ENCODE results near the gene LY6G6F.

Gene LY6G6F

DNA sequence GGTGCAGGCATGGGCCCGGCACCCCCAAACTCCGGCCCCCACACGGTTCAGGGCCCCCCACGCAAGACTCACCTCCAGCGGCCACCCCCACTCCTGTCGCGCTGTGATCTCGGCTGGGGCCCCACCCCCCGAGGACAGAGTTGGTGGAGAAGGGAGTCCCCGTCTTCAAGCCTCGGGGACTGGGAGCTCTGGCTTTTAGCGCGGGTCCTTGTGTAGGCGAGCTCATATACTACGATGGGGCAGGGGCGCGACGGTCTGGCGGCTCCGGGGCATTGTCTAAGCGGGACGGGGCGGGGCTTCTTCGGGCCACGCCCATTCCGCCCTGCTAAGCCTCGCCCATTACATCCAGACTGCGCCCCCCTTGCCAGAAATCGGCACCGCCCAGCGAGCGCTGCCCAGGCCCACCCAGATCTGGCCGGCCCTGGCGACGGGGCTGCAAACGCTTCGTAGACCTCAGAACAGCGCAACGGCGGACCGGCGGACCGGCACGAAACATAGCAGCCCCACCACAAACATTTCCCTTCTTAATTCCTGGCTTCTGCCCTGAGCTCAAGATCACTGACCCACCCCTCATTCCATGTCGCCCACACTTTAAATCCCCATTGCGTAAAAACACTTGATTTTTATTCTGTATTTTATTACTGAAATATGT, 23.4 kb downstream of the LY6G6F start:
- Histone ChIP-seq H3K27ac (replicated peaks; ENCODE audit: low read length) (peak overlapping the region; percentile 84), H3K18ac (ENCODE audit: low read length) (peak overlapping the region; percentile 100), H3K23ac (ENCODE audit: low read depth, low read length, poor library complexity) (peak overlapping the region; percentile 95), H3K4me3 (ENCODE audit: low read length in 2 of 2) (peak overlapping the region; percentile 83 to 94), H3K4ac (ENCODE audit: low read length) (no peak overlapping the region), H2BK120ac (ENCODE audit: low read depth, low read length) (no peak overlapping the region), H2BK15ac (ENCODE audit: low read length) (no peak overlapping the region), H3K9me3 (replicated peaks in 1 of 2; ENCODE audit: control insufficient read depth in 2 of 2, insufficient read depth in 1 of 2, low read depth in 1 of 2, low read length in 2 of 2) (no peaks in the 10 kb centered on the region), H4K8ac (ENCODE audit: low read depth, low read length) (no peak overlapping the region), H2BK12ac (ENCODE audit: low read length) (no peak overlapping the region), H3K14ac (ENCODE audit: low read length) (peak overlapping the region; percentile 73), H3K4me2 (ENCODE audit: insufficient read depth, low read length, poor library complexity, severe bottlenecking) (peak overlapping the region; percentile 77), H3K27me3 (ENCODE audit: control insufficient read depth in 3 of 3, insufficient read depth in 3 of 3, low read depth in 1 of 3, low read length in 3 of 3) (no peaks in the 10 kb centered on the region), H2AK5ac (ENCODE audit: low read depth, low read length) (peak overlapping the region; percentile 88), H3K36me3 (replicated peaks in 1 of 2; ENCODE audit: control insufficient read depth in 2 of 2, insufficient read depth in 2 of 2, low read length in 2 of 2) (peaks cover 55 to 86% of the 10 kb centered on the region in 2 donors), H3K9ac (ENCODE audit: low read depth, low read length, poor library complexity) (peak overlapping the region; percentile 82), H2BK5ac (ENCODE audit: low read length) (peak overlapping the region; percentile 85), H3K79me1 (ENCODE audit: low read depth, low read length) (peaks cover 15% of the 10 kb centered on the region), H4K91ac (ENCODE audit: low read depth, low read length, poor library complexity) (peak overlapping the region; percentile 89), H2AFZ (ENCODE audit: low read length) (peak overlapping the region; percentile 86), H3K4me1 (ENCODE audit: control insufficient read depth in 2 of 2, insufficient read depth in 1 of 2, low read depth in 1 of 2, low read length in 2 of 2) (peaks cover 13 to 24% of the 10 kb centered on the region in 2 donors)
- DNase-seq (ENCODE audit: low spot score), result peak; percentile 93
- WGBS, 2 donors (ENCODE audit: extremely low coverage in 2 of 2, insufficient read length in 2 of 2, insufficient replicate concordance in 1 of 2), result no CpG with 5 or more reads among the region's 46 CpGs

- H2BK120ac ChIP-seq (ENCODE audit: low read depth, low read length), result no peak overlapping the region
- no peak overlapping the region for H2BK15ac ChIP-seq (ENCODE audit: low read length)
- H3K4me3 ChIP-seq (ENCODE audit: low read length in 2 of 2), result peak overlapping the region in 1 of 2 donors; percentile 83
- H3K4me1 ChIP-seq (ENCODE audit: control insufficient read depth in 2 of 2, insufficient read depth in 1 of 2, low read depth in 1 of 2, low read length in 2 of 2), result peaks cover 13 to 24% of the 10 kb centered on the region in 2 donors
- no peak overlapping the region for H3K23ac ChIP-seq (ENCODE audit: low read depth, low read length, poor library complexity)
- H3K36me3 ChIP-seq (replicated peaks in 1 of 2; ENCODE audit: control insufficient read depth in 2 of 2, insufficient read depth in 2 of 2, low read length in 2 of 2), result peaks cover 54 to 83% of the 10 kb centered on the region in 2 donors
- H2BK12ac ChIP-seq (ENCODE audit: low read length), result no peak overlapping the region
- no peak overlapping the region for H2AFZ ChIP-seq (ENCODE audit: low read length)
- no peak overlapping the region for H3K9ac ChIP-seq (ENCODE audit: low read depth, low read length, poor library complexity)
- no peak overlapping the region for H4K91ac ChIP-seq (ENCODE audit: low read depth, low read length, poor library complexity)
- H3K18ac ChIP-seq (ENCODE audit: low read length), result no peak overlapping the region
- H2AK5ac ChIP-seq (ENCODE audit: low read depth, low read length), result no peak overlapping the region
- no CpG with 5 or more reads among the region's 11 CpGs for WGBS, 2 donors (ENCODE audit: extremely low coverage in 2 of 2, insufficient read length in 2 of 2, insufficient replicate concordance in 1 of 2)
- H3K14ac ChIP-seq (ENCODE audit: low read length), result no peak overlapping the region
- peak overlapping the region; percentile 50 for H3K4me2 ChIP-seq (ENCODE audit: insufficient read depth, low read length, poor library complexity, severe bottlenecking)
- H4K8ac ChIP-seq (ENCODE audit: low read depth, low read length), result no peak overlapping the region
- H3K27me3 ChIP-seq (ENCODE audit: control insufficient read depth in 3 of 3, insufficient read depth in 3 of 3, low read depth in 1 of 3, low read length in 3 of 3), result no peaks in the 10 kb centered on the region
- H3K4ac ChIP-seq (ENCODE audit: low read length), result no peak overlapping the region
- H3K27ac ChIP-seq (replicated peaks; ENCODE audit: low read length), result peak overlapping the region; percentile 54
- no peak overlapping the region for H2BK5ac ChIP-seq (ENCODE audit: low read length)
- H3K9me3 ChIP-seq (replicated peaks in 1 of 2; ENCODE audit: control insufficient read depth in 2 of 2, insufficient read depth in 1 of 2, low read depth in 1 of 2, low read length in 2 of 2), result no peaks in the 10 kb centered on the region
- peaks cover 15% of the 10 kb centered on the region for H3K79me1 ChIP-seq (ENCODE audit: low read depth, low read length)
- DNase-seq (ENCODE audit: low spot score), result no peak
Measured at GRCh38 chr6:31730631-31731086, 24.0 kb downstream of the LY6G6F start.

DNA sequence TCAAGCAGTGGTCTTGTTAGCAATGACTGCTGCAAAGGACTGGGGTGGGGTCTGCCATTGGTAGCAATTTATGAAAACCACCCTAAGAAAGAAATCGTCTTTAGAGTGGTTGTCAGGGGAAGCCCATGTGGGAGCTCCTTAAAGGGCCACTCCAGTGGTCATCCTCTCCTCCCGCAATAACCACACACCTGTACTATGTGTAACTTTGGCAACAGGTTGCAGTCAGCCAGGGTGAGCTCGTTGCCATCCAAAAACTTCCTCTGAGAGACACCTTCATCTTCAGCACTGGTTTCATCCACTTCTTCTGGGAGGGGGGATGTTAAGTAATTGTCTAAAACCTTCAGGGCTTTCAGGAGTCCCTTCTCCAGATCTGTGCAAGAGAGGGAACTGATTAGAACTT, 25.4 kb downstream of the LY6G6F start:
- Histone ChIP-seq H3K36me3 (replicated peaks in 1 of 2; ENCODE audit: control insufficient read depth in 2 of 2, insufficient read depth in 2 of 2, low read length in 2 of 2) (peaks cover 43 to 69% of the 10 kb centered on the region in 2 donors), H2AK5ac (ENCODE audit: low read depth, low read length) (no peak overlapping the region), H3K4ac (ENCODE audit: low read length) (no peak overlapping the region), H3K18ac (ENCODE audit: low read length) (no peak overlapping the region), H4K8ac (ENCODE audit: low read depth, low read length) (no peak overlapping the region), H2AFZ (ENCODE audit: low read length) (no peak overlapping the region), H3K9ac (ENCODE audit: low read depth, low read length, poor library complexity) (no peak overlapping the region), H2BK5ac (ENCODE audit: low read length) (no peak overlapping the region), H3K14ac (ENCODE audit: low read length) (no peak overlapping the region), H3K4me2 (ENCODE audit: insufficient read depth, low read length, poor library complexity, severe bottlenecking) (no peak overlapping the region), H3K23ac (ENCODE audit: low read depth, low read length, poor library complexity) (no peak overlapping the region), H3K79me1 (ENCODE audit: low read depth, low read length) (peaks cover 18% of the 10 kb centered on the region), H2BK120ac (ENCODE audit: low read depth, low read length) (no peak overlapping the region), H3K27me3 (ENCODE audit: control insufficient read depth in 3 of 3, insufficient read depth in 3 of 3, low read depth in 1 of 3, low read length in 3 of 3) (no peaks in the 10 kb centered on the region), H3K4me3 (ENCODE audit: low read length in 2 of 2) (no peak overlapping the region), H2BK15ac (ENCODE audit: low read length) (no peak overlapping the region), H2BK12ac (ENCODE audit: low read length) (no peak overlapping the region), H3K9me3 (replicated peaks in 1 of 2; ENCODE audit: control insufficient read depth in 2 of 2, insufficient read depth in 1 of 2, low read depth in 1 of 2, low read length in 2 of 2) (no peaks in the 10 kb centered on the region), H3K4me1 (ENCODE audit: control insufficient read depth in 2 of 2, insufficient read depth in 1 of 2, low read depth in 1 of 2, low read length in 2 of 2) (peaks cover 19 to 29% of the 10 kb centered on the region in 2 donors), H4K91ac (ENCODE audit: low read depth, low read length, poor library complexity) (no peak overlapping the region), H3K27ac (replicated peaks; ENCODE audit: low read length) (no peak overlapping the region)
- DNase-seq (ENCODE audit: low spot score), result no peak
- WGBS, 2 donors (ENCODE audit: extremely low coverage in 2 of 2, insufficient read length in 2 of 2, insufficient replicate concordance in 1 of 2), result no CpG with 5 or more reads among the region's 3 CpGs

- Histone ChIP-seq H3K18ac (ENCODE audit: low read length) (no peak overlapping the region), H2AK5ac (ENCODE audit: low read depth, low read length) (no peak overlapping the region), H3K23ac (ENCODE audit: low read depth, low read length, poor library complexity) (no peak overlapping the region), H3K27ac (replicated peaks; ENCODE audit: low read length) (no peak overlapping the region), H4K91ac (ENCODE audit: low read depth, low read length, poor library complexity) (no peak overlapping the region), H2BK5ac (ENCODE audit: low read length) (no peak overlapping the region), H2BK15ac (ENCODE audit: low read length) (no peak overlapping the region), H3K9me3 (replicated peaks in 1 of 2; ENCODE audit: control insufficient read depth in 2 of 2, insufficient read depth in 1 of 2, low read depth in 1 of 2, low read length in 2 of 2) (no peaks in the 10 kb centered on the region), H3K4me2 (ENCODE audit: insufficient read depth, low read length, poor library complexity, severe bottlenecking) (no peak overlapping the region), H3K9ac (ENCODE audit: low read depth, low read length, poor library complexity) (no peak overlapping the region), H3K79me1 (ENCODE audit: low read depth, low read length) (peaks cover 11% of the 10 kb centered on the region), H3K14ac (ENCODE audit: low read length) (no peak overlapping the region), H3K27me3 (ENCODE audit: control insufficient read depth in 3 of 3, insufficient read depth in 3 of 3, low read depth in 1 of 3, low read length in 3 of 3) (no peaks in the 10 kb centered on the region), H3K36me3 (replicated peaks in 1 of 2; ENCODE audit: control insufficient read depth in 2 of 2, insufficient read depth in 2 of 2, low read length in 2 of 2) (peaks cover 28 to 52% of the 10 kb centered on the region in 2 donors), H3K4me1 (ENCODE audit: control insufficient read depth in 2 of 2, insufficient read depth in 1 of 2, low read depth in 1 of 2, low read length in 2 of 2) (peaks cover 26 to 39% of the 10 kb centered on the region in 2 donors), H3K4ac (ENCODE audit: low read length) (no peak overlapping the region), H2BK12ac (ENCODE audit: low read length) (no peak overlapping the region), H2BK120ac (ENCODE audit: low read depth, low read length) (no peak overlapping the region), H2AFZ (ENCODE audit: low read length) (no peak overlapping the region), H3K4me3 (ENCODE audit: low read length in 2 of 2) (peak overlapping the region in 1 of 2 donors; percentile 67), H4K8ac (ENCODE audit: low read depth, low read length) (no peak overlapping the region)
- no CpG with 5 or more reads among the region's 4 CpGs for WGBS, 2 donors (ENCODE audit: extremely low coverage in 2 of 2, insufficient read length in 2 of 2, insufficient replicate concordance in 1 of 2)
- DNase-seq (ENCODE audit: low spot score), result no peak
Measured at GRCh38 chr6:31733734-31734133, 27.1 kb downstream of the LY6G6F start.

Measured in neuronal stem cell (in vitro differentiated cells).